HG02623 (cell line): ENCODE data around the gene TWIST1.

Experiments
- ATAC-seq: cut with Tn5 transposase; IDR thresholded peaks from one replicate; pipeline ENCODE4 v1.9.1; 2021; ENCODE audit warnings: moderate library complexity; ENCODE audit not compliant: unreplicated experiment

The TWIST1 gene

DNA sequence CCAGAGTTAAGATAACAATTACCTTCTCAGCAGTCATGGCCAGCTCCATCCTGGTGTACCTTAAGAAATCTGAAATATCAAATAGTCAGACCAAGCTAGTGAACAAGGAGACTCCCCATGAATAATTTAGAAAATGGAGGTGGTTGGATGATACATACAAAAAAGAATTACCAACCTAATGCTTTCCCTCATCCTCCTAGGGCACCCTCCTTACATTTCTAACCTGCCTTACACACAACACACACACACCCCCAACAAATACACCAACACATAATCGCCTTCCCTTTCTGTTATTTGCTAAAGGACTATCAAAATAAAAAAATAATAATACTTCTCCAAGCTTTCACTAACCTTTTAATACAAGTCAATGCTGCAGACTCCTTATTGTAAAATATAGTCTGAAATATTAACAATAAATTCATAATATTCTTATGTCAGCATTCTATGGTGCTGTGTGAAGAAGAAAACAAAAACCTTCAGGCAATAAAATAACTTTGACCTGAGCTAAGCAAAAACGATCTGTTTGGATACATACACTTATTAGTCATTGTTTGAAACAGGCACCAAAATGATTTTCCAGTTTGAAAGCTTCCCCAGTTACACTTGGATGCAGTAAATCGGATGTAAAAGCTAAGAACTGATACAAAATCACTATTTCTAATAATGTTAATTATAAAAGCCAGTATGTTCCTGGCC is 3.4 kb downstream of the TWIST1 start:
- no peak for ATAC-seq

DNA sequence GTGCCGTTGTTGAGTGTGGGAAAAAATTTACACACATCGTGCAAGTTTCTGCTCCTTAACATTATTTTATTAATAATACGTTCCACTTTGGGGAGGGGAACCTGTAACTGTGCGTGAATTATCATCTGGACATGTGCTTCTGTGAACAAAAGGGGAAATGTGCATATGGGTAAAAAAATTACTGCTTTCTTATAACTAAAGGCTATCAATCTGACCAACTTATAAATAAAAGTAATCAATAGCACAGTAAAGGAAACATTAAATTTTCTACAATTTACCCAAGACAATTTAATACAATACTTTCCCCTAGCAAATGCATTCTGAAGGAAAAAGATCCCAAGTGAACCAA is 4.5 kb downstream of the TWIST1 start:
- no peak for ATAC-seq

DNA sequence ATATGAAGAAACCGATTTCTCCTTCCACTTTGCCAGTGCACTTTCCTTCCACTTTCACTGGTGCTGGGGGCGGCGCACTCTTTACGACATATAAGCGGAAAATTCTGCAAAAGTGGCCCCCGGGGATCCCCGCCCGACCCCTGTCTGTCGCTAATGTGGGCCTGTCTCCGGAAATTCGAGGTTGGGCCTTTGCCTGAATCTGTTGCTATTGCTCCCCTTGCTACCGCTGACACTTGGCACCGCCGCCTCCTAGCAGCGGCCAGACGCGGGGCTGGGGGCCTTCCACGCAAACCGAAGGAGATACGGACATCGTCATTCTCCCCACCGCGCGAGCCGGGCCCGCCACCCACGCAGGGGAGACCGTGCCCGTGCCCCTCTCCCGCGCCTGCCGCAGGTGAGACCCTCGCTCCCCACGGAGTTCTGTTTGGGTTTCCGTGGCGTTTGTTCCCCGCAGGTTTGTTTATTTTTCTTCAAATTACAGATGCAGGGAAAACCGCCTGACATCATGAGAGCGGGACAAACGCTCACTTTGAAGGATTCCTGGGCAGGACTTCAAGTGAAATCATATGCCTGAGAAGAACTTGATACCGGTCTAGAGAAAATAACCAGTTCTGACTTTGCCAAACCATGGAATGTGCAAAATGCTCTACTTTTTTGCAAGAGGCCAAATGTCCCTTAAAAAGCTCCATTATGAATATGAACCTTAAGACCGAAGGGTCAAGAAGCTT is 5.0 kb downstream of the TWIST1 start:
- no peak for ATAC-seq

DNA sequence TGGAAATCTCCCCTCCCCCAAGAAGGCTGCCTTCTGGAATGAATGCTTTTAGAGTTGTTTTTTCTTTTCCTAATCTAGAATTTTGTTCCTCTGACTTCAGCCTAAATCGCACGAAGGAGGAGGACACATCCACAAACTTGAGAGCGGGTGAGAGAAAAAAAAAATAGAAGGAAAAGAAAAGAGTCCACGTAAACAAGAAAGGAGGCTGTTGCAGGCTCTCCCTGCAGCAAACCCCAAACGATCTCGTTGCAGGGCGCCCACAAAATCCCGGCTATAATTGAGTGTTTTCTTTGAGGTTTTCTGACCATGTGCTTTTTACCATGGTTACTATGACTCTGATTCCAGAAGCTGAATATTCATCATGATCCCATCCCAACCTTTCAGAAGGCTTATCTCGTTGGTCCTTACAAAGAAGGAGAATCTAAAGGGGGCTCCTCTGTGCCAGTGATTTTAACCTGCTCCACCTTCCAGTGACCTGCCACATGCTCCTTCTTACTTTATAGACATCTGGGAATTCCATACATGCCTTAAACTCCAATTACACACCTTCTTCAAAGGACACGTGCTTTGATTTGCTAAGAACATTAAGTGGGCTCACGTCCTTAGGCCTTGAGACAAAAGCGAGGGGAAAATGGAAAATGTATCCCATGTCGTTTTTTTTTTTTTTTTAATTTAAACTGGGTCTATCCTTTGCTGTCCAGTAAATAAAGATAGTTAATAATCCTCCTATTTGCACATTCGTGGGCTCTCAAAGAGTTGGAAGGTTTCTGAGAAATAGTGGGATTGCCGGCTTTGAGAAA is 5.8 kb downstream of the TWIST1 start:
- no peak for ATAC-seq

DNA sequence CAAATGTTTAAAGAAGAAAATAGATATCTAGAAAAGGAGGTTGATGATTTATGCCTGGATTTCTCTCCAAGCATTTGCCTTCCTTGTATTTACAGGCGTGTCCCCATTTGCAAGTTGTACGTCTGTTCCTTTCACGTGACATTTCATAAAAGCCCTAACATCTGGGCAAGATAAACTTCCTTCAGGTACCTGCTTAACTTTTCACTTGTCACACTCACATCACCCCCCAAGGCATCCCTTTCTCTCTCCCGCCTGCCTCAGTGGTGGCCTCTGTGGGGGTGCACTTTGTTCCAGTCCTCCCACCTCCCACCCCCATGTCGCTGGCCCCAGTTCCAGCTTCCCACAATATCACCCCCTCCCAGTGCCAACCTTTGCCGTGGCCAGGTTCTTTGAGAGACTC is 6.7 kb downstream of the TWIST1 start:
- no peak for ATAC-seq

DNA sequence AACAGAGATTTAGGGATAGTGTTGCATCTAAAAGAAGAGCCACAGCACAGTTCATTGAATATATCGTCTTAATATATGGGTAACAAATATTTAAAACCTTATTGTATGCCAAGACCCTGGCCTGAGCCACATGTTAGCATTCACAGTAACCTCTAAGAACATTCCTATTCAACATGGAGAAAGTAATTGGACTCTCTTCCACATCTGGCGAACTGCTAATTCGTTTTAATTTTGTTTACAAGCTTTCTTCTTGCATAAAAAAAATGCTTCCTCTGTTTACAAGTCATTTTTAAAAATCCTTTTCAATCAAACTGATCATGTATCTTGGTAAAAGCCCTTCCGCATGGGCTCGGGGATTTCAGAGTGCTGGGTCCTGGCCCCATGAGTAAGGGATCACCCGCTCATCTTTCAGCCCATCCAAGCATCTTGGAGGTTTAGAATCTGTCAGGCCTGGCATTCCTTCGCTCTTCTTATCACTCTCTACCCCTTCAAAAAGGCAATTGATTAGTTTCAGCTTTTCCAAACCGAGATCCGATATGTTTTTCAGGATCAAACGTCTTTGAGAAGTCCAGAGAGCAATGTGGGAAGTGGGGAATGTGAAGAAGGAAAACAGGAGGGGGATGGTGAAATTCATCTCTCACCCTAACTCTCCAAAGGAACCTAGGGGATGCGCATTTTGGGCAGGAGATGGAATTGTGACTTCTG is 7.3 kb downstream of the TWIST1 start:
- ATAC-seq, result no peak

DNA sequence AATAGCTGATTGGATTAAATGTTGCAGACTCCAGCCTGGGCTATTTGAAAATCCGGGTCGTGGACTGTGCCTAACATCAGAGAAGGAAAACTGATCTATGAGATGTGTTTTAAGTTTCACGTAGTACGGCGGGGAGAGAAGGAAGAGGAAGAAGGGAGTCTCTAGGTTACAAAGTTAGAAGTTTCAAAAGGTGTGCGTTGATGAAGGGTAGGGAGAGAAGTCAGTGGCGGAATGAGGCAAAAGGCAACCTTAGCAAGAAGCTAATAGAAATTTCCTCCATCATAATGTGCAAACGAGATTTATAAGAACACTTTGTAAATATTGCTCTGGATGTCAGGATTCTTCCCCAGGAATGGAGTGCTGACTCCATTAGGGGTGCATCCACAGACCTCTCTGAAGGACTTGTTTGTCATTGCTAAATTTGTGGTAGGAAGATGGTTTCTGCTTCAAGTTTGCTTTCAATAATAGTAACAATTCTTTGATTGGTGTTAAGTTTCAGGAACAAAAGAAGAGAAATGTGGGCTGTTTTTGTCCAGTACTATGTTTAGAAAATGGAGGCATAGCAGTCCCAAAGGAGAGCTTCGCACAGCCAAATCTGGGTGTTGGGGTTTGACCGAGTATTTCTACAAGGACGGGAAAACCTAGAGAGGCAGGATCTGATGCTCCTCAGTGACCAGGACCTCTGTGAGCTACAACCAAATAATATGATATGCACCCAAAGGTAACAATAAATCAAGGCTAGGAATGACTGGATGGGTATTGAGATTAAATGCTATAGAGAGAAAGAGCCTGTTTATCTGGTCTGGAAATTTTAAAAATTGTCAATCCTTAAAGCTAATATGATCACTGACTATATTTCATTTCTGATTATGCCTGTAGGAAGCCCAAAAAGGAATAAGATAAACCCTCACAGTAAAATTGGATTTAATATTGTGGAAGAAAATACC is 8.2 kb downstream of the TWIST1 start:
- no peak for ATAC-seq

DNA sequence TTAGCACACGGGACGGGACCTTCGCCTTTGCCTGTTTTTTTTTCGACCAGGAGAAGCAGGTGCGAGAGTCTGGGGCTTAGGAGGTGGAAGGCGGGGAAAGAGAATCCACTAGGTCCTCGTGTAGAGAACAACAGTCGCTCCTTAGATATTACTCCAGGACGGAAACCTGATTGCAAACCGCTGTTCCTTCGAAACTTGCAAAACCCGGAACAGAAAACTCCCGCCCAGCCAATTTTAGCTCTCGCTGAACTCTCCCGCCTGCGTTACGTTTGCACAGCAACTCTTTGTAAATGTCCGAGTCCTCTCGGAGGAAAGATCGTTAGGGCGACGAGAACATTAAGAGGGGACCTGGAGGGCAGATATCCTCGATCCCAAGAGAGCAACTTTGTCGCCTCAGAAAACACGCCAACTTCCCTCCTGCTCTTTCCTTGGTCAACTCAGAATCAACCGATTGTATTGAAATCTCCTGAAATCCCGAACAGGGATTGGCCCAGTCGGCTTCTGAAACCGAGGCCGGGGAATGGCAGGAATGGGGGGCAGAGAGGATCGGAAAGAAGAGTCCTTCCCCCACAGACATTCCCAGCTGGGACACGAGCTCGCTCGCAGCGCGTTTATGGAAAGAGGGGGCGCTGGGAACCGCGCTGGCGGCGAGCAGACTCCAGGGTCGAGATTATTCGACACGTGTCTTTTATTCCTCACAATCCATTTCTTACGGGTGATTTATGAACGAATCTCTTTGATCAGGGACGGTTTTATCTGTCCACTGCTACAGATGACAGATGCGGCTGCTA is 9.9 kb downstream of the TWIST1 start:
- ATAC-seq, result no peak

DNA sequence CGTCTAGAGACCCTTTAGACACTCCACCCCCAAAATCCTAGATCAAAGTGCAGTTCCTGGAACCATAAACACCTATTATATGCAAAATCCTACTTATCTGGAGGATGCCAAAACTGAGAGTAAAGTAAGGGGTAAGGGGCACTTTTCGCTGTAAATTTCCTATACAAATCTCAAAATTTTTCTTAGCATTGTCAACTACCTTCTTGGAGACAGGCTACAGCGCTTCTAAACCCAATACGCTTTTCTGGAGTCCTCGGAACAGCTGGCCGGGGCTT is 10.4 kb downstream of the TWIST1 start:
- no peak for ATAC-seq

DNA sequence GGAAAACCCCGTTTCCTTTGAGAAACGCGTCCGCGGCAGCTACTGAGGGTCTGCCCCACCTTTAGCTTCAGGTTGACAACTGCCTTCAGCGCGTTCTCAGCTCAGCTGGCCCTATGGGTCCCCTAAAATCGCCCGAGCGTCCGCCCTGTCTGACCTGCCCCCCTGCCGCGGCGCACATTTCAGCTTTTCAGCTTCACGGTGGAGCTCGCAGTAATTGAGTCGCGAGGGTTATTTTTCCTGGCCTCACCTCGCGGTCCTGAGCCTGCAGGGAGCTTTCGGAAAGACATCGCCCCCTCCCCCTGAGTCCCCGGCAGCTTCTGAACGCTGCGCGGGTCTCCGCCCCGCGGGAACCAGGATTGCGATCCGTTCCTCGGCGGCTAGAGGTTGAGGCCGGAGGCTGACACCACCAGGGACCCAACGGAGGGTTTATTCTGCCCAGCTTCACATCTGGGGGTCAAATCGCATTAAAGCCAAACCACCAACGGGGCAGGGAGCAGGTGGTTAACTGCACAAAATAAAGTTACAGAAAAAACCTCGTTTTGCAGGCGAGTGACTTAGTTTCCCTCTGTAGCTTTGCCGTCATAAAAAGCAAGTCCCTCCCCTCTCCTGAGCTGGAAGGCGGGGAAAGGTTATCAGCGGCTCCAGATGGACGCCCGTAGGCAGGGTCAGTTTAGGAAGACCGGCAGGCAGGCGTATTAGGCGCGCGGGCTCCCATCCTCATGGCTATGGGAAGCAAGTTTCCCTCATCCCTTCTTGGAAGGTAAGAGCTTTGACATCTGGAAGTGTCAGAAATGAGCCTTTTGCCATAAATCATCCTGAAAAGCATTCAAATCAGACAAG is 11.0 kb downstream of the TWIST1 start:
- no peak for ATAC-seq

DNA sequence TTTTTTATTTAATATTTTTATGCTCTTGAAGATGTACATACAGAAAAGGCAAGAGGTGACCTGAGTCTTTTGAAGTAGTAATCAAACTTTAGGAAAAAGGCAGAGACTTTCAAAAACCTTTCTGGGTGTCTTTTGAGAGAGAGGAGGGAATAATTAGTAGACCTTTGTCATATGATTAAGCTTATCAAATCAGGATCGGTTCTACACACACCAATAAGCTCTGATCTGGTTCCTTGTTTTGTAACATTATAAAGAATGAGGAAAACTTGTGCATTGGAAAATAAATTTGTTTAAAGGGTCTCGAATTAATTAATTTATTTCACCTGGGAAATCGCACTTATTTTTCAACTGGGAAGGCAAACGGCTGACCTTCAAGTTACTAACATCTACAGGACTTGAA is 11.9 kb downstream of the TWIST1 start:
- no peak for ATAC-seq

DNA sequence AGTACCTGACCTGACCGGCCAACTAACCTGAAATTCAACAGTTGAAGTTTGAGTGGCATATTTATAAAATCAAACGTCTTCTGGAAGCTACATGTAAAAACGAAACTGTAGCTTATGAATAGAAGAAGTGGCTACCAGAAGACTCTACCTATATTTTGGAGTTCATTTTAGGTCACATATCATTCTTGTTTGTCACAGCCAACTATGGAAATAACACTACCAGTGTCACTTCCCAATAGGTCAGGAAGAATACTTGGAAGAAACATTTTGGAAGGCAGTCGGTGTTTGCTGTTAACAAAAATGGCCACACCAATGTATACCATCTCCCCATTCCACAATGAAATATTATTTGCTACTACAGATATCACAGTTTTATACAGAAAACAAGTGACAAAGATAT is 12.6 kb downstream of the TWIST1 start:
- no peak for ATAC-seq

DNA sequence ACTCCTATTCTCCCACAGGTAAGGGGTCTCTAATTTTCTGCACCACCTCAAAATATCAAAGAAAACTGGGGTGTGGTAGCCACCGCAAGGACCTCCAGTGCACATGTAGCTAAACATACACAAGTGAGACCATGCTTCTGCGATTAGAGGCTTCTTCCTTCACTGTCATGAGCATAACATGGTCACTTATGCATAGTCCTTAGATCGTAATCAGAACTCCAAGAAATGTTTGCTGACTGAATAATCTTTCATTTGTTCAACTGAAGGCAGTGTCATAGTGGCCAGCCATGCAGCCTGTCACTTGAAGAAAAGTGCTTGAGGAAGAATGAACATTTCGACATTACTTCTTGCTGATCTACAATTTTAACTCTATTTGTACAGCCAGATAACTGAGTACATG is 14.6 kb downstream of the TWIST1 start:
- no peak for ATAC-seq

DNA sequence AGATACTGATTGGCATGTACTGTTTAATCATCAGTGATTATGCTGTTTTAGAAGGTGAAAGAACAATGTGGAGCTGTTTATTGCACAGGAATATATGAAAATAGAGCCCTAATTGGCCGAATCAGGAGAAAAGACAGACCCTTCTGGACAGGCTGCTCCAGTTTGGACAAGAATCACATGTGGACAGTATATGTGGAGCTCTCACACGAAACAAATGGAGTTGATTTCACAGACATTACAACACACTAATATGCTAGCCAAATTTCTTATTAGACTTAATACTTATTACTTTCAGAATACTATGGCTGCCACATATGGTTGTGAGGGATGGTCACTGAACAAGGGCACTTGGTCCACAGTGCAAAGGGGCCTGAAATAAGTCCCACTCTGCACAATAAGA is 15.5 kb downstream of the TWIST1 start:
- ATAC-seq, result no peak

DNA sequence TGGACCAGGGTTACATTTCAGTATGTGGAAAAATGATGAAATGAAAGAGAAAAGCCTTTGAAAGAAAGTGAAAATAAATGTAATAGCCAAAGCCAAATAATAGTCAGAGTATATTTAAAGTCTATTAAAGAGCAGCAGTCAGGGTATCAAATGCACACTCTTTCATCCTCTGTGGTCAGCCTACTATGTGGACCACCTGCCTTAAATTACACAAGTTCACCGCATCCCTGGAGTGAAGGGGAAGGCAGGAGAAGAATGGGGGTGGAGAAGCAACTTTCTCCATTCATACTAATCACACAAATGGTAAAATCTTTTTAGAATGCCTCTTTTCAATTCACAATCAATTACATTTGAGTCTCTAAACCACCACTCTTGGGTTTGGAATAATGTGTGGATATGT is 16.0 kb downstream of the TWIST1 start:
- no peak for ATAC-seq

DNA sequence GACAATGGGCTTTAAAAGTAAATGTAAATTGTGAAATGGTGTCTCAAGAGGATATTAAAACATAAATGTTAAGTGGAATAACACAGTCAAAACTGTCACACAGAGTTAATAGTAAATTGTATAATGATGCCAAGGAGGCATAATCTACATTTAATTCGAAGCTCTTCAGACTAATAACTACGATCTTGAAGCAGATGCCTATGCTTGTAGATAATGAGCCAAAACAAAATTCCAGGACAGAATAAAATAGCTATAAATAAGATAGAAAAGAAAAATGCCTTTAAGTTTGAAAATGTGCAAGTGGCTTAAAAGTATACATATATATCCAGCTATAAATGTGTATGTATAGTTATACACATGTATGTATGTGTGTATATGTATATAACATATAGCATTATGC is 17.5 kb downstream of the TWIST1 start:
- ATAC-seq, result no peak

DNA sequence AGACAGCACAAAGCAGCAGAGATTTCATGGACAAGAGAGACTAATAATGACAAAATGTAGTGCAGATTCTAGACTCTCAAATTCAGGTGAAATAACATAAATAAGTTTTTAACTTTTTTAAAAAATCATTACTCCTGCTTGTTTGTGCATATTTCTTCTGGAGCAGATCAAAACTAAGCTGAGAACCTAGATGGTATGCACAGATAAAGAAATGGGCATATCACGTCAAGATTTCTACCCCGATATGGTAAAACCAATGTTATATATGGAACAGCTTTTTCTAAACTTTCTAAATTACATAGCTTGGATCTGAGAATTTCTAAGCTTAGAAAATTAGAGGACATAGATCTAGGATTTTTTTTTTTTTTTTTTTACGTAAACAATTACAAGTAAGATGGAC is 18.2 kb downstream of the TWIST1 start:
- no peak for ATAC-seq

DNA sequence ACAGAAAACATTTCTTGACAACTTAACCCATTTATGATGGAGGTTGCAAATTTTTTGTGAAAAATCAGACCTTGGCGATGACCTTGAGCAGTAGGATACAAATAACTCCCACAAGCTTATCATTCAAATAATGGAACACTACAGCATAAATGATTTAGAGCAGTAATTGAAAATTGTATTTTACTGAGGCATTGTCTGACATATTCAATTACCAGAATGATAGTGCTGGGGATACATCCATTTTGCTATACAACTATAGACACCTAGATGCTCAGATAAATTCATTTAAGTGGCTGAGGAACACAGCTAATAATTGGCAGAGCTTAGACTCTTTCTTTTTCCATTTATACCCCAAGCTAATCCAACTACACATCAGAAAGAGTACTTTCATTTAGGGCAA is 18.9 kb downstream of the TWIST1 start:
- no peak for ATAC-seq
